ENCODE measurements around the gene SENP1. TPM values are rescaled to one million over a fixed set of nuclear protein-coding genes. Genes with fewer than 3 reads are reported as not detected.

SENP1 gene
- total and polyA plus RNA-seq, 2 donors: 6.7 to 38.2 TPM

DNA sequence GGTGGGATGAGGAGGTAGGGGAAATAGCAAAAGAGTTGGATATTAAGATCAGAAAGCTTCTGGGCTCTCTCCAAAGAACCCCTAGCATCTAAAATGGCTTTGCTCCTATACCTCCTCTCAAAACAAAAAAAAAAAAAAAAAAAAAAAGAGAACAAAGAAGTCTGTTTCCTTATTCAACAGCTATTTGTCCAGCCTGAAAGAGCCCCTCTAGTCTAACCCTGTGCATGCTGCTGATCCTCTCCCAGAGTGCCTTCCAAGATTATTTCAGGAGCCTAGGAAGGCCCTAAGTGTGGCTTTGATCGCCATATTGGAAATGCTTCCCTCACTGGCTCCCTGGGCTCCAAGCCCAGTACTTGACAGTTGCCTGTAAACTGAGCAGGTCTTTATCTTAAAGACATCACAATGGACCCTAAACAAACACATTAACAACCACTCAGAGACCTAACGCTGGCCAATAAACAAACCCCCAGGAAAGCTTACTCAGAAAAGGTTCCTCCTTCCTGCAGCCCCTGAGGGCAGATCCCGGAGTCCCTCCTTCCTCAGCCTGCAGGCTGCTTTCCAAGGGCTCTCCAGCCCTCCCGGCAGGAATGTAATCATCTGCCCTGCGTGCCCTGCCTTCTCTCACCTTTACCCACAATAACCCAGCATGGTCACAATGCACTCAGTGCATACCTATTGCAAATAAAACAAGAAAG lies 84.2 kb downstream of the SENP1 start:
- no peak for DNase-seq (ENCODE audit: extremely low spot score)
- Histone ChIP-seq H3K4me1 (ENCODE audit: insufficient read depth) (no peaks in the 10 kb centered on the region), H3K4me3 (ENCODE audit: low read depth, low read length) (no peak overlapping the region), H3K36me3 (ENCODE audit: insufficient read depth) (no peaks in the 10 kb centered on the region), H3K27ac (ENCODE audit: low read depth) (no peak overlapping the region)
- 18% methylated on average over 5 of the region's 5 CpGs for WGBS

DNA sequence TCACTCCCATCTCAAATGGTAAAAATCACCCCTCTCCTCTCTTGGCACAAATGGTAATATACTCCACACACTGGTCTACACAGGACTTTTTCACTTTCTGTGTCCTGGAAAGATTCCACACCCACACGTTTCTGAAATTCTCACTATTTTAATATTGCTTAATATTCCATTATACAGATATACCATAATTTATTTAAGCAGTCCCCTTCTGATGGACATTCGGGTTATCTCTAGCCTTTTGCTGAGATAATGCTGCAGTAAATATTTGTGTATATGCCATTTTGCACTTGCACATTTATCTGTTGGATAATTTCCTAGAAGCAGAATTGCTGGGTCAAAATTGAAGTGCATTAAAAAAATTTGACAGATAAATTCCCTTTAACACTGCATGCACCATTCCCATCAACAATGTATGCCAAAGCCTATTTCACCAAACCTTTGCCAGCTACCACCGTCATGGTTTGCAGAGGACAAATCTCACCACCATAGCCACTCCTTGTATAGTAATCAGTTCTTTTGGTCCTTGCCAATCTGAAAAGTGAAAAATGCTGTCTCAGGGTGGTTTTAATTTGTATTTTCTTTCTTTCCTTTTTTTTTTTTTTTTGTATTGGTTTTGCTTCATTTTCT lies 86.1 kb downstream of the SENP1 start:
- Histone ChIP-seq H3K27ac (ENCODE audit: low read depth) (no peak overlapping the region), H3K36me3 (ENCODE audit: insufficient read depth) (no peaks in the 10 kb centered on the region), H3K4me1 (ENCODE audit: insufficient read depth) (no peaks in the 10 kb centered on the region), H3K4me3 (ENCODE audit: low read depth, low read length) (no peak overlapping the region)
- WGBS: 50% methylated on average over 3 of the region's 3 CpGs
- no peak for DNase-seq (ENCODE audit: extremely low spot score)

DNA sequence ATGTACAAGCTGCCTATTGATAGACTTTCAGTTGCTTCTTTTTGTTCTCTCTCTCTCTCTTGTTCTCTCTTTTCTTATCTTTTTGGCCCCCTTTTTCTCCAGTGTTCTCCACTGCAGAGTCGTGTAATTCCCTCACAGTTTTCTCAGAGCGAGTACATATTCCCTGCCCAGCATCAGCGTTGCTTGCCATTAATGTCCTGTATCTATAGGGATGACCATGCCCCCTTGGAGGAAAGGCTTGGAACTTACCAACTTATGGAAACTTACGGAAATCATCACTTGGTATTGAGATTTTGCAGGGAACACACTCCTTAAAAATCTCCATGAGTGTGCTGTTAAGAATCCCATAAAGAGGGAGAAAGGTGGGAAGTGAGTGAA lies 87.3 kb downstream of the SENP1 start:
- WGBS: 72% methylated on average over 4 of the region's 4 CpGs
- no peaks in the 10 kb centered on the region for H3K36me3 ChIP-seq (ENCODE audit: insufficient read depth)
- no peak overlapping the region for H3K27ac ChIP-seq (ENCODE audit: low read depth)
- H3K4me1 ChIP-seq (ENCODE audit: insufficient read depth): no peaks in the 10 kb centered on the region
- DNase-seq (ENCODE audit: extremely low spot score): no peak
- no peak overlapping the region for H3K4me3 ChIP-seq (ENCODE audit: low read depth, low read length)

DNA sequence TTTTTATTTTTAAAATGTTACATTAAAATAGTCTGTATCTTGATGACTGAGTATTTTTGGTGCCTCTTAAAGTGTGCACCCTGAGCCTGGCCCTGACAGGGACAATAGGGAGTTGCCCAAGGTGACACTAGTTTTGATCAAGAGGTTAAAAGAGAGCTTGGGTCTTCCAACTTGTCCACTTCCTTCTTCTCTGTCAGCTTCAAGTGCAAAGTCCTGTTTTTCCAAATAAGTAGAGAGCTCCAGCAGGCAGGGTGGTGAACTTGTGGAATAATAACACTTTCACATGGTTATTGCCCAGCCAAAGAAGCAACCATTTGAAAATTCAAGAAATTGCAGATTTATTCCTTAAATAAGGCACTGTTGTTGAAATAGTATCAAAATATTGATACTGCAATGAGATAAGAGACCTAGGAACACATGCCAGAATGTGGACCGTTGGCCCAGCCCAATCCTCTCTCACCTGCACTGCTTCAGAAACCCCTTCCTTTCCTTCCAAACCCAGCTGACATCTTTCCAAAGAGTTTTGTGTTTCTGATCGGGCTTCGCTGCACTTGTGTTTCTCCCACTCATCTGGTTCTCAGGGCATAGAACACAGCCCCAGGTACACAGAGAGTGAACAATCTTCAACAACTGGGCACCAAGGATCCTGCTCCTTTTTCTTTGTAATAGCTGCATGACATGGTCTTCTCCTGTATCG lies 87.8 kb downstream of the SENP1 start:
- Histone ChIP-seq H3K4me3 (ENCODE audit: low read depth, low read length) (no peak overlapping the region), H3K27ac (ENCODE audit: low read depth) (no peak overlapping the region), H3K36me3 (ENCODE audit: insufficient read depth) (no peaks in the 10 kb centered on the region), H3K4me1 (ENCODE audit: insufficient read depth) (no peaks in the 10 kb centered on the region)
- 75% methylated on average over 4 of the region's 4 CpGs for WGBS
- DNase-seq (ENCODE audit: extremely low spot score): no peak

DNA sequence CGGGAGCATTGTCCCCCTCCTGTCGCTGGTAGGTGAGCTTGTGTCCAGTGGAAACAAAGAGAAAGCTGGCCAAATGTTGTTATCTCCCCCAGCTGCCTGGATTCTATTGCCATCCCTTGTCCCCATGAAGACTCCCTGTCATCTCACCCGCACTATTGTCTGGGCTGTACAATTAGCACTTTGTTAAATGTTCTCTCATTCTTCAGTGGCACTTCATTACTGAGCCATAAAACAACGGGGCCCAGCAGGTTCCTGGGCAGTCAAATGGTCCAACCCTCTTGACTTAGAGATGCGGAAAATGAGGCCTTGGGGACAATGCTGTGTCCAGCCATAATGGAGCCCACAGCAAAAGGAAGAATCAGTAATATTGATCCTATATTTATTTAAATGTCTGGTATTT lies 88.4 kb downstream of the SENP1 start:
- H3K36me3 ChIP-seq (ENCODE audit: insufficient read depth): no peaks in the 10 kb centered on the region
- DNase-seq (ENCODE audit: extremely low spot score): no peak
- no peaks in the 10 kb centered on the region for H3K4me1 ChIP-seq (ENCODE audit: insufficient read depth)
- H3K4me3 ChIP-seq (ENCODE audit: low read depth, low read length): no peak overlapping the region
- no peak overlapping the region for H3K27ac ChIP-seq (ENCODE audit: low read depth)
- 57% methylated on average over 5 of the region's 5 CpGs for WGBS

DNA sequence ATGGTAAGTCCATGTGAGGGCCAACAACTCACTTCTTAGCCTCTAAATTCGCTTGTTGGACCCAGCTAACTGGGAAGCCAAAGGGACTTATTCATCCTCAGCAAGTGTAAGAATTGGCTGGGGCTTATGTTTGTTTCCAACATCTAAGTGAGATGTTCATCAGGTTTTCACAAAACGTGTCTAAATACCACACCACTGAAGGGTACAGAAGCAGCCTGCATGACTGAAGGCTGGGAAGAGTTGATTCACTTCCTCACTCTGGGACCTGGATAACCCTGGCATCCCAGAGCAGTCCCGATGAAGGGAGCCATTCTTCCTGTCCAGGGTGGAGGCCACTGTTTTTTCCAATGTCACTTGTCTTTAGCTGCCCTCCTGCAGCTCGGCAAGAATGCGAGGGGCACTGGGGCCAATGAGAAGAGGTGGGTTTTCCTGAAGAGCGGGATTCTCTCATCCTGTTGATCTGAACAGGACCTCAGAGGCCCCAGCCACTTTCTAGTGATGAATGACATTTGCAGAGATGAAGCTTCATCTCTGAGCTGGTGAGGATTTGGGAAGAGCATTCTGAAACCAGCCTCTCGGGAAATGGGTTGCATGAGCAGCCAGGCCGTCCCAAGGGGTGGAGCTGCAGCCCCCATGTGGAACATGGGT lies 89.4 kb downstream of the SENP1 start:
- no peaks in the 10 kb centered on the region for H3K36me3 ChIP-seq (ENCODE audit: insufficient read depth)
- H3K4me3 ChIP-seq (ENCODE audit: low read depth, low read length): no peak overlapping the region
- no peaks in the 10 kb centered on the region for H3K4me1 ChIP-seq (ENCODE audit: insufficient read depth)
- WGBS: 68% methylated on average over 8 of the region's 8 CpGs
- no peak overlapping the region for H3K27ac ChIP-seq (ENCODE audit: low read depth)
- DNase-seq (ENCODE audit: extremely low spot score): no peak

DNA sequence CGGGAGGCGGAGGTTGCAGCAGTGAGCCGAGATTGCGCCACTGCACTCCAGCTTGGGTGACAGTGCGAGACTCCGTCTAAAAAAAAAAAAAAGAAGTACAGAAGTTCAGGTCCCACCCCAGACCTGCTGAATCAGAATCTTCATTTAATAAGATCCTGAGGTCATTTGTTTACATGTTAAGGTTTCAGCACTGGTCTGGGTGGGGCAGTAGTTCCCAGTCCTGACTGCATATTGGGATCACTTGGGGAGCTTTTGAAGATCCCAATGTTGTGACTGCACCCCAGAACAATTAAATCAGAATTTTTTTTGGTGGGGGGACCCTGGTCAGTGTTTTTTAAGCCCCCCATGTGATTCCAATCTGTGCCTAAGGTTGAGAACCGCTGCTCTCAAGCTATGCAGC lies 89.9 kb downstream of the SENP1 start:
- 85% methylated on average over 7 of the region's 7 CpGs for WGBS
- Histone ChIP-seq H3K27ac (ENCODE audit: low read depth) (no peak overlapping the region), H3K4me3 (ENCODE audit: low read depth, low read length) (no peak overlapping the region), H3K36me3 (ENCODE audit: insufficient read depth) (no peaks in the 10 kb centered on the region), H3K4me1 (ENCODE audit: insufficient read depth) (no peaks in the 10 kb centered on the region)
- no peak for DNase-seq (ENCODE audit: extremely low spot score)

DNA sequence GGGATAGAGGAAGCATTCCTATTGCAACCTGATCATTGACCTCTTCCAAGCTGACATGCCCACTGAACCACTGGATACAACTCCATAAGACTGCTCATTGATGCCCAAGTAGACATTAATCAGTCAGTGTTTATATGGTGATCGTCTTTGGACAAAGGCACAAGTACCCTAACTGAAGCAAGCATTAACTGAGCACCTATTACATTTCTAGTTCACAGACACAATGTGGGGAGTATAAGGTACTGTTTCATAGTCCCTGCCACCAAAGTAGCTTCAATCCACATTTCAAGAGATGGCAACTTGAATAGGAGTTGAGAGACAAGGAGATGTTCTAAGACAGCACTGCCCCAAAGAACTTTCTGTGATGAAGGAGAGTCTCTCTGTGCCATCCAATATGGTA lies 90.8 kb downstream of the SENP1 start:
- 64% methylated on average over 1 of the region's 1 CpG for WGBS
- H3K4me3 ChIP-seq (ENCODE audit: low read depth, low read length): no peak overlapping the region
- no peak for DNase-seq (ENCODE audit: extremely low spot score)
- no peaks in the 10 kb centered on the region for H3K4me1 ChIP-seq (ENCODE audit: insufficient read depth)
- no peaks in the 10 kb centered on the region for H3K36me3 ChIP-seq (ENCODE audit: insufficient read depth)
- H3K27ac ChIP-seq (ENCODE audit: low read depth): no peak overlapping the region

DNA sequence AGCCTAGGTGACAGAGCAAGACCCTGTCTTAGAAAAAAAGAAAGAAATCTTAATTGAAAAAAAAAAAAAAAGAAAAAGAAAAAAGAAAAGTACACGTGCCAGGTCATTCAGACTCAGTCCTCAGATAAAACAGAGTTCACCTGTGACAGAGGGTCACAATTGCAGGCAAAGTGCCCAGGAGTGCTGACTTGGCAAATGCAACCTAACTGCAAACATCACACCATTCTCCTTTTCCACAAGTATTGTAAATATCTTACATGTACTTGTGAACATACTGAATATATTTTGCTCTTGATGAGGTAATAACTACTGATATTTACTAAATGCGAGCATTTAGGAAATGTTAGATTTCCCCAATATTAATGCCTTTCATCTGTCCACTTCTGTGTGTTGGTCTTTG lies 92.6 kb downstream of the SENP1 start:
- 73% methylated on average over 2 of the region's 2 CpGs for WGBS
- H3K27ac ChIP-seq (ENCODE audit: low read depth): no peak overlapping the region
- H3K4me1 ChIP-seq (ENCODE audit: insufficient read depth): no peaks in the 10 kb centered on the region
- no peaks in the 10 kb centered on the region for H3K36me3 ChIP-seq (ENCODE audit: insufficient read depth)
- DNase-seq (ENCODE audit: extremely low spot score): no peak
- no peak overlapping the region for H3K4me3 ChIP-seq (ENCODE audit: low read depth, low read length)

DNA sequence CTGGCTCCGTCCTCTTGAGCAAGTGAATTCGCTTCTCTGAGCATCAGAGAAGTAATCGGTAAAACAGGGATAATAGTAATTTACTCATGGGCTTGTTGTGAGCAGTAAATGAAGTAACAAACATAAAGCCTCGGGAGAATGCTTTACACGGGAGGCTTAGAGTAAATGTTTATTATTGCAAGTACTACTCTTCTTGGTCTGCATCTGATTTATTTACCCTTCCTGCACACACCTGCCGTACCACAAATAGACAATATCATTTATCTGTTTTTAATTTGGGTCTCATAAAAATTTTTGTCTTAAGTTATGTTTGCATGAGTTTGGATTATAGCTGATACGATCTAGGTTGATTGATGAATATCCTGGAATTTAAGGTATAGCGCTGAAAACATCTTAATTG lies 93.8 kb downstream of the SENP1 start:
- Histone ChIP-seq H3K4me3 (ENCODE audit: low read depth, low read length) (no peak overlapping the region), H3K36me3 (ENCODE audit: insufficient read depth) (no peaks in the 10 kb centered on the region), H3K27ac (ENCODE audit: low read depth) (no peak overlapping the region), H3K4me1 (ENCODE audit: insufficient read depth) (no peaks in the 10 kb centered on the region)
- 54% methylated on average over 8 of the region's 8 CpGs for WGBS
- no peak for DNase-seq (ENCODE audit: extremely low spot score)

DNA sequence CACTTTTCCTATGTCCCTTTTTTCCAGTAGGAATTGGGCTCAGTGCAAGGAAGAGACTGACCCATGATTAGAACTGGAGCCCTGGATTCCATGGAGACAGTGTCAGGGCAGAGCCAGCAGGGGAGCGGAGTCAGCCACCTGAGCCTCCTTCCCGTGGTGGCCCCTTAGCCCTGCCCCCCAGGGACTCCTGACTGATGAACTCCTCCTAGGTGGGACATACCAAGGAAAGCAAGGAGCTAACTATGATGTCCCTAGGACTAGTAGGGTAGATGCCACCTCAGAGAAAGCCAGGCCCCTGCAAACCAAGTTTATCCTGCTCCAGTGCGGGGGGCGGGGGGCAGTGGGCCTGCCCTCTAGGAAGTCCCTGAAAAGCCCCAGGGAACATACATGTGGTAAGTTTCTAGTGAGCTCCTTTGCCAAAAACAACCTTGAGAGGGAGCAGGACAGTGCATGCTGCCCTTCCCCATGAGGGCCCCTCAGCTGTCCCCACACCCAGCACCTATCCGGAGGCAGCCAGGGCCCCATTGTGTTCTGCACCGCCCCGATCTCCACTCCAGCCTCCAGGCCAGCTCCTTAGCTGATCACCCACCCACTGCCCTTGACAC lies 95.4 kb downstream of the SENP1 start:
- WGBS: 65% methylated on average over 7 of the region's 7 CpGs
- DNase-seq (ENCODE audit: extremely low spot score): no peak
- Histone ChIP-seq H3K4me3 (ENCODE audit: low read depth, low read length) (no peak overlapping the region), H3K4me1 (ENCODE audit: insufficient read depth) (no peaks in the 10 kb centered on the region), H3K36me3 (ENCODE audit: insufficient read depth) (no peaks in the 10 kb centered on the region), H3K27ac (ENCODE audit: low read depth) (no peak overlapping the region)

DNA sequence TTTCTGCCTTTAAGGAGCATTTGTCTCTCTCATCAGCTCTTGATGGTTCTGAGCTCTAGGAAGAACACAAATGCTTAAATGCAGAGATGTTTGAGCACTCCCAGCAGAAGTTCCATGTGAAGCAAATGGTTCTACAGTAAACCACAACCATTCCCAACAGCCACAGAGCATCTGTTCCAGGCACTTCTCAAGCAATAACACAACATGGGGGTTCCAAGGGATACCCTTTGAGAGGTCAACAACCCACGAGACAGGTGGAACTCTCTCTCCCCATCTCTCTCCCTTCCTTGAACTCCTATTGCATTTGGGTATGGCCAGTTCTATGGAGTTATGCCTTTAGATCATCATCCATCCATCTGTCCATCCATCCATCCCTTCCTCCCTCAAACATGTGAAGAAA lies 96.4 kb downstream of the SENP1 start:
- 38% methylated on average over 1 of the region's 1 CpG for WGBS
- DNase-seq (ENCODE audit: extremely low spot score): no peak
- peaks cover 2% of the 10 kb centered on the region for H3K4me1 ChIP-seq (ENCODE audit: insufficient read depth)
- no peaks in the 10 kb centered on the region for H3K36me3 ChIP-seq (ENCODE audit: insufficient read depth)
- H3K27ac ChIP-seq (ENCODE audit: low read depth): no peak overlapping the region
- no peak overlapping the region for H3K4me3 ChIP-seq (ENCODE audit: low read depth, low read length)

DNA sequence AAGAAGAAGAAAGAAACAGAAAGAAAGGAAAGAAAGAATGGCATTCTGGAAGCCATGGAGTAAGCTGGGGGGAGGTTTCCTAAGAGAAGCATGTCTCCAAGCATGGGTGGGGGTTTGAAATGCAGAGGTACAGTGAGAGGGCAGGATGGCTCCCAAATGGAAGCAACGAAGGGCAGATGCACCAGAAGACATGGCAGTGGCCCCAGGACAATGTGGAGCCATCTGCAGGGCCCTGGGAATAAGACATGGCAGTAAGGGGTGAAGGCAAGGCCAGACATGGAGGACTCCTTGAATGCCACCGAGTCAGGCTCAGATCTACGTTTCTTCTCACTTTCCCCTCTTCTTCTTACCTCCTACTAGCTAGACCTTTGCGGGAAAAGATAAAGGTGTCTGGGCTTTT lies 96.9 kb downstream of the SENP1 start:
- H3K36me3 ChIP-seq (ENCODE audit: insufficient read depth): no peaks in the 10 kb centered on the region
- no peak for DNase-seq (ENCODE audit: extremely low spot score)
- H3K4me1 ChIP-seq (ENCODE audit: insufficient read depth): peaks cover 2% of the 10 kb centered on the region
- H3K4me3 ChIP-seq (ENCODE audit: low read depth, low read length): no peak overlapping the region
- H3K27ac ChIP-seq (ENCODE audit: low read depth): no peak overlapping the region
- 81% methylated on average over 4 of the region's 4 CpGs for WGBS

Measured in urinary bladder (tissue), 4 donors.